HG03066 (cell line): ENCODE data around the gene UGGT2.
"Not testable (repeated sequence)": the region's sequence is repeated elsewhere in the genome, so short reads cannot be mapped to it uniquely, and the experiment has no call there.

Source experiments
- ATAC-seq: cut with Tn5 transposase; IDR thresholded peaks from one replicate; pipeline ENCODE4 v1.9.1; 2021; ENCODE audit warnings: low read depth; ENCODE audit not compliant: unreplicated experiment

The UGGT2 gene

GRCh38 chr13:95809429-95809828 lies 243.8 kb downstream of the UGGT2 start:
- no peak for ATAC-seq

- ATAC-seq: no peak
Measured at GRCh38 chr13:95805921-95806320, 247.3 kb downstream of the UGGT2 start.

GRCh38 chr13:95801825-95802224 lies 251.4 kb downstream of the UGGT2 start:
- no peak for ATAC-seq

- no peak for ATAC-seq
Measured at GRCh38 chr13:95800436-95800835, 252.8 kb downstream of the UGGT2 start.

GRCh38 chr13:95797016-95797415 lies 256.2 kb downstream of the UGGT2 start:
- no peak for ATAC-seq

GRCh38 chr13:95793781-95794180 lies 259.4 kb downstream of the UGGT2 start:
- ATAC-seq: no peak

GRCh38 chr13:95793018-95793555 lies 260.1 kb downstream of the UGGT2 start:
- ATAC-seq: no peak

GRCh38 chr13:95791084-95791722 lies 262.0 kb downstream of the UGGT2 start:
- no peak for ATAC-seq

GRCh38 chr13:95789315-95789714 lies 263.9 kb downstream of the UGGT2 start:
- not testable (repeated sequence) for ATAC-seq

- ATAC-seq: no peak
Measured at GRCh38 chr13:95788100-95788463, 265.1 kb downstream of the UGGT2 start.

- no peak for ATAC-seq
Measured at GRCh38 chr13:95787356-95788099, 265.7 kb downstream of the UGGT2 start.

GRCh38 chr13:95784900-95785290 lies 268.3 kb downstream of the UGGT2 start:
- ATAC-seq: no peak

GRCh38 chr13:95784161-95784899 lies 268.9 kb downstream of the UGGT2 start:
- no peak for ATAC-seq

GRCh38 chr13:95783747-95784146 lies 269.5 kb downstream of the UGGT2 start:
- ATAC-seq: no peak

- not testable (repeated sequence) for ATAC-seq
Measured at GRCh38 chr13:95781940-95782339, 271.3 kb downstream of the UGGT2 start.

GRCh38 chr13:95781016-95781415 lies 272.2 kb downstream of the UGGT2 start:
- ATAC-seq: no peak

GRCh38 chr13:95779522-95779921 lies 273.7 kb downstream of the UGGT2 start:
- ATAC-seq: no peak

GRCh38 chr13:95771905-95772304 lies 281.3 kb downstream of the UGGT2 start:
- ATAC-seq: no peak

GRCh38 chr13:95763601-95764000 lies 289.6 kb downstream of the UGGT2 start:
- no peak for ATAC-seq

GRCh38 chr13:95762626-95763025 lies 290.6 kb downstream of the UGGT2 start:
- ATAC-seq: not testable (repeated sequence)

- ATAC-seq: no peak
Measured at GRCh38 chr13:95756072-95756471, 297.1 kb downstream of the UGGT2 start.
